Neutrophil (primary cell): ENCODE results near the gene GRK1.

Experiments
- H3K27ac ChIP-seq: fragments of 200-600 bp; sonication (generic); 2 replicates; pipeline ENCODE4 v1.5.1; 2016; ENCODE audit warnings: mild to moderate bottlenecking, moderate library complexity
- H3K27me3 ChIP-seq: fragments of 200-600 bp; sonication (generic); 2 replicates; pipeline ENCODE4 v1.6.0; 2016; ENCODE audit warnings: mild to moderate bottlenecking
- H3K36me3 ChIP-seq: fragments of 200-600 bp; sonication (generic); 2 replicates; pipeline ENCODE4 v1.5.1; 2017
- H3K4me1 ChIP-seq, 2 experiments: fragments of 200-600 bp in 1 of 2; sonication (generic) in 1 of 2; 1 replicate in 1 of 2; 2 replicates in 1 of 2; pipeline versions ENCODE4 v1.5.1 to v1.6.1; 2013 to 2016; ENCODE audit warnings: low read depth in 1 of 2, low read length in 1 of 2, mild to moderate bottlenecking in 1 of 2, moderate library complexity in 1 of 2; ENCODE audit not compliant: control insufficient read depth in 1 of 2, insufficient read depth in 1 of 2
- H3K4me3 ChIP-seq, 2 experiments: fragments of 200-600 bp in 1 of 2; sonication (generic) in 1 of 2; 1 replicate in 1 of 2; 2 replicates in 1 of 2; pipeline ENCODE4 v1.5.1; 2013 to 2016; ENCODE audit warnings: low read depth in 1 of 2, low read length in 1 of 2, mild to moderate bottlenecking in 1 of 2, moderate library complexity in 1 of 2
- H3K9me3 ChIP-seq: fragments of 200-600 bp; sonication (generic); 2 replicates; pipeline ENCODE4 v1.5.1; 2016
- TF ChIP-seq, protein P1 (sequence below): fragments of 200-600 bp; sonication (generic); IDR thresholded peaks from 2 replicates; pipeline ENCODE4 v1.5.1; 2016; ENCODE audit warnings: antibody characterized with exemption

Gene GRK1

DNA sequence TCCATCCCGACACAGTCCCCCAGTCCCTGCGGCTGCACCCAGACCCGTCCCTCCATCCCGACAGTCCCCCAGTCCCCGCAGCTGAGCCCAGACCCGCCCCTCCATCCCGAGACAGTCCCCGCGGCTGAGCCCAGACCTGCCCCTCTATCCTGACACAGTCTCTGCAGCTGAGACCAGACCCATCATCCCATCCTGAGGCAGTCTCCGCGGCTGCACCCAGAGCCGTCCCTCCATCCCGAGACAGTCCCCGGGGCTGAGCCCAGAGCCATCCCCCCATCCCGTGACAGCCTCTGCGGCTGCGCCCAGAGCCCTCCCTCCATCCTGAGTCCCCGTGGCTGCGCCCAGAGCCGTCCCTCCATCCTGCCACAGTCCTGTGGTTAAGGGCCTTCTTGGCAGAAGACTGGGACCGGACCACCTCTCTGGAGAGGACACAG lies 63.3 kb downstream of the GRK1 start:
- H3K27me3 ChIP-seq = peaks cover 44% of the 10 kb centered on the region

DNA sequence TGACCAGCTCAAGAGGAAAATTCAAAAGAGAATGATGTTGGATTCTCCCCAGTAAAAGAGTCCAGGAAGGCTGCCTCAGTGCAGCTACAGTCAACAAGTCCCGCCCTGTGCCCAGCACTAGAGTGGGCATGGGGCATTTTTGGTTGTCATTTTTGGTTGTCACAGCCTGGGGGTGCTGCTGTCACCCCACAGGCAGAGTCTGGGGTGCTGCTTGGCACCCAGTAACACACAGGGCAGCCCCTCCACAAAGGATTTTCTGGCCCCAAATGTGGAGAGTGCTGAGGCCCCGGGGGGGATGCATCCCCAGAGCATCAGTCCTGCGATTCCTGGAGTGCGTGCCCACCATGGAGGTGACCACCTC lies 63.8 kb downstream of the GRK1 start:
- no peak overlapping the region for H3K27ac ChIP-seq
- H3K27me3 ChIP-seq = peaks cover 44% of the 10 kb centered on the region
- H3K4me3 ChIP-seq = no peak overlapping the region
- peaks cover 3 to 20% of the 10 kb centered on the region in 2 experiments for H3K4me1 ChIP-seq
- no peaks in the 10 kb centered on the region for H3K9me3 ChIP-seq
- H3K36me3 ChIP-seq = no peaks in the 10 kb centered on the region
- TF ChIP-seq, protein P1, sequence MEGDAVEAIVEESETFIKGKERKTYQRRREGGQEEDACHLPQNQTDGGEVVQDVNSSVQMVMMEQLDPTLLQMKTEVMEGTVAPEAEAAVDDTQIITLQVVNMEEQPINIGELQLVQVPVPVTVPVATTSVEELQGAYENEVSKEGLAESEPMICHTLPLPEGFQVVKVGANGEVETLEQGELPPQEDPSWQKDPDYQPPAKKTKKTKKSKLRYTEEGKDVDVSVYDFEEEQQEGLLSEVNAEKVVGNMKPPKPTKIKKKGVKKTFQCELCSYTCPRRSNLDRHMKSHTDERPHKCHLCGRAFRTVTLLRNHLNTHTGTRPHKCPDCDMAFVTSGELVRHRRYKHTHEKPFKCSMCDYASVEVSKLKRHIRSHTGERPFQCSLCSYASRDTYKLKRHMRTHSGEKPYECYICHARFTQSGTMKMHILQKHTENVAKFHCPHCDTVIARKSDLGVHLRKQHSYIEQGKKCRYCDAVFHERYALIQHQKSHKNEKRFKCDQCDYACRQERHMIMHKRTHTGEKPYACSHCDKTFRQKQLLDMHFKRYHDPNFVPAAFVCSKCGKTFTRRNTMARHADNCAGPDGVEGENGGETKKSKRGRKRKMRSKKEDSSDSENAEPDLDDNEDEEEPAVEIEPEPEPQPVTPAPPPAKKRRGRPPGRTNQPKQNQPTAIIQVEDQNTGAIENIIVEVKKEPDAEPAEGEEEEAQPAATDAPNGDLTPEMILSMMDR = no peak

More for the DNA sequence above, 63.3 kb downstream of the GRK1 start:
- TF ChIP-seq, protein P1 = no peak
- no peaks in the 10 kb centered on the region for H3K36me3 ChIP-seq
- no peaks in the 10 kb centered on the region for H3K9me3 ChIP-seq
- no peak overlapping the region for H3K4me3 ChIP-seq
- no peak overlapping the region for H3K27ac ChIP-seq
- H3K4me1 ChIP-seq = peaks cover 0 to 16% of the 10 kb centered on the region in 2 experiments

DNA sequence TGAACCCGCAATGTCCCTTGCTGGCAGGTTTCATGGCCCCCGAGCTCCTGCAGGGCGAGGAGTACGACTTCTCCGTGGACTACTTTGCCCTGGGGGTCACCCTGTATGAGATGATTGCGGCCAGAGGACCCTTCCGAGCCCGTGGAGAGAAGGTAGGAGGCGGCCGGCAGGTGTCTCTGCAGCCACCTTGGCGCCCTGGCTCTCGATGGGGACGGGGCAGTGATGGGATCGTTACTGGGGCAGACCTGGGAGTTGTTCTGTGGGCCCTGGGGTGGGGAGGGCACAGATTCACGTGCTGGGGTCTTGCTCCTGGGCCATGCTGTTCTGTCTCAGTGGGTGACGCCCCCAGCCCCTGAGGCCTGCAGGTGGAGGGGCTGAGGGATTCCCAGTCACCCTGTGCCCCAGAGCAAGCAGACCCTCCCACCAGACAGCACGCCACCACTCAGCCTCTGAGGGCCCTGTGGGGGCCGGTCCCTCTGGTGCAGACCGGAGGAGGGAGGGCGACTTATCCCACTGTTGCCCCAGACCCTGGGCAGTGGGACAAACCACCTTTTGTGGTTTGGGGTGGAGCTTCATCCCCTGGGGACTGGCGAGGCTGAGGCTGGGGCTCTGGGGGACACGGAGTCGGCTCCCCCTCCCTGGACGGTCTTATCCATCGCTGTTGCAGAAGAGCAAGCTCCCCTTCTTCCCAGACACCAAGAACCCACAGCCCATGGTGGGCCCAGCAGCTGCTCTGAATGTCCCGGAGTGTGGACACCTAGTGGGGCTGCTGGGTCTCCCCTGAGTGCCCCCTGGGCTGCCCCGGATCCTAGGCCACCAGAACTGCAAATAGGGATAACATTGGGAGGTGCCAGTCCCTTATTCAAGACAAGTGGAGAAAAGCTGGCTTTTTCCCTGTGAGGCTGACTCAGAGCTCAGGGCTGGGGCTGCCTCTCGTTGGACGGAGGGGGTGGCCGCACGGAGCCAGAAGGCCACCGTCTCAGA lies 64.5 kb downstream of the GRK1 start:
- Histone ChIP-seq H3K27me3 (peaks cover 44% of the 10 kb centered on the region), H3K9me3 (no peaks in the 10 kb centered on the region), H3K27ac (no peak overlapping the region), H3K4me3 (no peak overlapping the region), H3K36me3 (no peaks in the 10 kb centered on the region), H3K4me1 (peaks cover 9 to 24% of the 10 kb centered on the region in 2 experiments)
- TF ChIP-seq, protein P1 = no peak

DNA sequence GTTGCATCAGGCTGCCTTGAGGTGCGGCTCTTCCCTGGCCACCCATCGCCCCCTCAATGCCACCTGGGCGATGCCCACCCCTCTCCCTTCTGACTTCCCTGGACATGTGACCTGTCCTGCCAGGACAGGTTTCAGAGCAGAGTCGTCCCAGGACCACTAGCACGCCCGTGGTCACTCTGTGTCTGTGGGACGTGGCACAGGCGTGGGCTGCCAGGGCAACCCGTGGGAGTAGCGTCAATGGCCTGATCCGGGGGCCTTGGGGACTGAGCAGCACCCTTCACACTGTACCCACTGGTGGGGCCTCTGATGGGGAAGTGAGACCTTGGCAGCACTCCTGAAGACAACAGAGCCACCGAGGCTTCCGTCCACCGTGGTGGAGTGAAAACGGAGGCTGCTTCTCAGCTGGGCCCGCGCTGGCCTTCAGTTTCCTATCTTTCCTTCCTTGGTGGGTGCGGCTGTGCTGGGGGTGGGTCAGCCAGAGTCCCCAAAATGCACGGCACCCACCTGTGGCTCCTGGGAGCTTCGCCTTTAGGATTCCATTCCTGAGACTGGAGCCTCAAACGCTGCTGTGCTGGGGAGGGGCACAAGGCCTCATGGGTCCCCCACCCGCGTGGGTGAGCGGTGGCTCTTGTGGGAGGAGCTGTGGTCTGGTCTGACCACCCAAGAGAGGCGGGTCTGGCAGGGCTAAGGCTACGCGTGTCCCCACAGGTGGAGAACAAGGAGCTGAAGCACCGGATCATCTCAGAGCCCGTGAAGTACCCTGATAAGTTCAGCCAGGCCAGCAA lies 65.3 kb downstream of the GRK1 start:
- no peaks in the 10 kb centered on the region for H3K36me3 ChIP-seq
- peaks cover 18 to 28% of the 10 kb centered on the region in 2 experiments for H3K4me1 ChIP-seq
- no peaks in the 10 kb centered on the region for H3K9me3 ChIP-seq
- TF ChIP-seq, protein P1 = no peak
- no peak overlapping the region for H3K4me3 ChIP-seq
- H3K27me3 ChIP-seq = peaks cover 44% of the 10 kb centered on the region
- H3K27ac ChIP-seq = no peak overlapping the region

DNA sequence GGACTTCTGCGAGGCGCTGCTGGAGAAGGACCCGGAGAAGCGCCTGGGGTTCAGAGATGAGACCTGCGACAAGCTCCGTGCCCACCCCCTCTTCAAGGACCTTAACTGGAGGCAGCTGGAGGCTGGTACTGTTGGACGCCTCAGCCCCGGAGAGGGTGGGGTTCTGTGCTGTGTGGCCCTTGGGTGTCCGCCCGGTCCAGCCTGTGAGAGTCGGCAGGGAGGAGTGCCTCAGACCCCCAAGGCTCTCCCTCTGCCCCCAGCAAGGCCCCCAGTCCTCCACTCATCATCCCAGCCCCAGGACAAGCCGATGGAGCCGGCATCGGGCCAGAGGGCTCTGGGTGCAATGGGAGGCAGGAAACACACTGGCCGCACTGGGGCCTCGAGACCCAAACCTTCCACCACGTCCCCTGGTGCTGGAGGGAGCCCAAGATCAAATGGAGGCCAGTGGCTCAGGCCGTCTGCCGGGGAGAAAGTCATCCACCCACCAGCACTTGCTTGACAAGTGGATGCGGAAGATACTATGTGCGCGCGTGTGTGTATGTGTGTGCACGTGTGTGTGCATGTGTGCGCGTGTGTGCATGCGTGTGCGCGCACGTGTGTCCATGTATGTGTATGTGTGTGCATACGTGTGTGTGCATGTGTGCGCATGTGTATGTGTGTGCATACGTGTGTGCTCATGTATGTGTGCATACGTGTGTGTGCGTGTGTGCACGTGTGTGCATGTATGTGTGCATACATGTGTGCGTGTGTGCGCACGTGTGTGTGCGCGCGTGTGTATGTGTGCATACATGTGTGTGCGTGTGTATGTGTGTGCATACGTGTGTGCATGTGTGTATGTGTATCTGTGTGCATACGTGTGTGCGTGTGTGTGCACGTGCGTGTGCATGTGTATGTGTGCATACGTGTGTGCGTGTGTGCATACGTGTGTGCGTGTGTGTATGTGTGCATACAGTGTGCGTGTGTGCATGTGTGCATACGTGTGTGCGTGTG lies 66.2 kb downstream of the GRK1 start:
- TF ChIP-seq, protein P1 = no peak
- H3K9me3 ChIP-seq = no peaks in the 10 kb centered on the region

More for the DNA sequence above, 66.2 kb downstream of the GRK1 start:
- H3K27ac ChIP-seq = no peak overlapping the region
- no peak overlapping the region for H3K4me3 ChIP-seq
- H3K4me1 ChIP-seq = peaks cover 23 to 31% of the 10 kb centered on the region in 2 experiments
- peaks cover 43% of the 10 kb centered on the region for H3K27me3 ChIP-seq
- no peaks in the 10 kb centered on the region for H3K36me3 ChIP-seq
